Upper lobe of left lung (tissue), 6 donors: ENCODE measurements around the gene DDIAS. TPM values are rescaled to one million over a fixed set of nuclear protein-coding genes. Genes with fewer than 3 reads are reported as not detected.
A peak's percentile ranks its signal among the peaks of the same experiment; 100 is the strongest.
"Not testable (repeated sequence)": the region's sequence is repeated elsewhere in the genome, so short reads cannot be mapped to it uniquely, and the experiment has no call there.

ENCODE experiments used
- ATAC-seq, 2 donors: fragments of 200-7000 bp; cut with Tn5 transposase; one replicate each; pipeline ENCODE4 v1.9.1; 2022; ENCODE audit warnings: mild to moderate bottlenecking in 2 of 2, moderate library complexity in 2 of 2; ENCODE audit not compliant: low FRiP score in 2 of 2
- DNase-seq, 2 donors: peaks; one replicate each; pipeline ENCODE4 v3.0.0-alpha.2; 2019 to 2020
- H3K27ac ChIP-seq, 4 donors: fragments of 200-600 bp; sonication (generic); one replicate each; pipeline ENCODE4 v1.5.1; 2016 to 2019
- H3K27me3 ChIP-seq, 4 donors: fragments of 200-600 bp; sonication (generic); one replicate each; pipeline ENCODE4 v1.5.1; 2017 to 2019
- H3K36me3 ChIP-seq, 4 donors: fragments of 200-600 bp; sonication (generic); one replicate each; pipeline ENCODE4 v1.5.1; 2016 to 2019
- H3K4me1 ChIP-seq, 4 donors: fragments of 200-600 bp; sonication (generic); one replicate each; pipeline ENCODE4 v1.5.1; 2018 to 2019
- H3K4me3 ChIP-seq, 4 donors: fragments of 200-600 bp; sonication (generic); one replicate each; pipeline ENCODE4 v1.5.1; 2017 to 2019; ENCODE audit warnings: mild to moderate bottlenecking in 2 of 4, moderate library complexity in 1 of 4
- H3K9me3 ChIP-seq, 4 donors: fragments of 200-600 bp; sonication (generic); one replicate each; pipeline ENCODE4 v1.5.1; 2018 to 2019
- EP300 ChIP-seq, 4 donors: sonication (generic); formaldehyde crosslinking; IDR thresholded peaks; one replicate each; pipeline ENCODE4 v1.5.1; 2017; ENCODE audit warnings: antibody characterized with exemption in 4 of 4, control low read depth in 2 of 4
- POLR2A ChIP-seq, 4 donors: fragments of 450-650 bp; IDR thresholded peaks; one replicate each; pipeline ENCODE4 v1.5.1; 2016 to 2017; ENCODE audit warnings: antibody characterized with exemption in 4 of 4, mild to moderate bottlenecking in 2 of 4
- POLR2AphosphoS5 ChIP-seq, 2 donors: sonication (generic); formaldehyde crosslinking; IDR thresholded peaks; one replicate each; pipeline ENCODE4 v1.5.1; 2017; ENCODE audit warnings: antibody characterized with exemption in 2 of 2
- WGBS, 2 donors: methylation state at CpG; one replicate each; pipeline ENCODE4 v1.1.5; 2017 to 2018; 5-methylcytosine and 5-hydroxymethylcytosine counted together
- total RNA-seq, 6 donors: library from RNA; depleted of rRNA in 4 of 6; stranded (reverse); fragments of >200 nt in 4 of 6; gene quantifications; one replicate each; pipeline versions ENCODE4 v1.1.0 to v1.2.1, GENCODE V29; 2016 to 2021
- TF ChIP-seq, protein P1 (sequence below), 6 experiments: fragments of 450-650 bp in 4 of 6; fragments of 200-600 bp in 2 of 6; sonication (generic) in 2 of 6; IDR thresholded peaks; one replicate each; pipeline ENCODE4 v1.5.1; 2016 to 2019; ENCODE audit warnings: antibody characterized with exemption in 6 of 6
- donor health status: DM: no; HTN: no; CAD: no; lungs with moderate emphysema.
- donor health status: DM: no; HTN: yes; CAD: no; lungs with severe emphysema.

DDIAS gene
- total RNA-seq, 6 donors from 2014 or later: 1.3 to 5.6 (median 3.2) TPM; not detected in 2

- ATAC-seq: peak in 1 of 2 donors; percentile 46
- H3K4me3 ChIP-seq: no peak overlapping the region
- no peaks in the 10 kb centered on the region for H3K4me1 ChIP-seq
- TF ChIP-seq EP300 (IDR thresholded peaks at IDR 0.05): no peak
- TF ChIP-seq POLR2AphosphoS5 (IDR thresholded peaks at IDR 0.05): no peak
- TF ChIP-seq, protein P1, sequence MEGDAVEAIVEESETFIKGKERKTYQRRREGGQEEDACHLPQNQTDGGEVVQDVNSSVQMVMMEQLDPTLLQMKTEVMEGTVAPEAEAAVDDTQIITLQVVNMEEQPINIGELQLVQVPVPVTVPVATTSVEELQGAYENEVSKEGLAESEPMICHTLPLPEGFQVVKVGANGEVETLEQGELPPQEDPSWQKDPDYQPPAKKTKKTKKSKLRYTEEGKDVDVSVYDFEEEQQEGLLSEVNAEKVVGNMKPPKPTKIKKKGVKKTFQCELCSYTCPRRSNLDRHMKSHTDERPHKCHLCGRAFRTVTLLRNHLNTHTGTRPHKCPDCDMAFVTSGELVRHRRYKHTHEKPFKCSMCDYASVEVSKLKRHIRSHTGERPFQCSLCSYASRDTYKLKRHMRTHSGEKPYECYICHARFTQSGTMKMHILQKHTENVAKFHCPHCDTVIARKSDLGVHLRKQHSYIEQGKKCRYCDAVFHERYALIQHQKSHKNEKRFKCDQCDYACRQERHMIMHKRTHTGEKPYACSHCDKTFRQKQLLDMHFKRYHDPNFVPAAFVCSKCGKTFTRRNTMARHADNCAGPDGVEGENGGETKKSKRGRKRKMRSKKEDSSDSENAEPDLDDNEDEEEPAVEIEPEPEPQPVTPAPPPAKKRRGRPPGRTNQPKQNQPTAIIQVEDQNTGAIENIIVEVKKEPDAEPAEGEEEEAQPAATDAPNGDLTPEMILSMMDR (IDR thresholded peaks at IDR 0.05): no peak
- no peak for TF ChIP-seq POLR2A (IDR thresholded peaks at IDR 0.05)
- H3K36me3 ChIP-seq: no peaks in the 10 kb centered on the region
- DNase-seq: no peak
- no peaks in the 10 kb centered on the region for H3K27me3 ChIP-seq
- no peaks in the 10 kb centered on the region for H3K9me3 ChIP-seq
- no peak overlapping the region for H3K27ac ChIP-seq
Measured at GRCh38 chr11:82945682-82946081, 44.1 kb downstream of the DDIAS start.

- H3K36me3 ChIP-seq: no peaks in the 10 kb centered on the region
- H3K4me3 ChIP-seq: no peak overlapping the region
- no peak for ATAC-seq
Measured at GRCh38 chr11:82949352-82949751, 47.8 kb downstream of the DDIAS start.

GRCh38 chr11:82950502-82950901 lies 49.0 kb downstream of the DDIAS start:
- not testable (repeated sequence) for H3K9me3 ChIP-seq, ATAC-seq, H3K4me1 ChIP-seq, H3K4me3 ChIP-seq, H3K27ac ChIP-seq, H3K36me3 ChIP-seq, DNase-seq, H3K27me3 ChIP-seq
- 94 to 95% methylated on average over 2 of the region's 2 CpGs for WGBS, 2 donors

More at GRCh38 chr11:82949352-82949751, 47.8 kb downstream of the DDIAS start:
- DNase-seq: no peak
- H3K27me3 ChIP-seq: no peaks in the 10 kb centered on the region
- H3K27ac ChIP-seq: no peak overlapping the region
- H3K9me3 ChIP-seq: no peaks in the 10 kb centered on the region
- no peaks in the 10 kb centered on the region for H3K4me1 ChIP-seq
- TF ChIP-seq POLR2AphosphoS5 (IDR thresholded peaks at IDR 0.05) (no peak), EP300 (IDR thresholded peaks at IDR 0.05) (no peak), POLR2A (IDR thresholded peaks at IDR 0.05) (no peak)
- TF ChIP-seq, protein P1 (IDR thresholded peaks at IDR 0.05): no peak

DNA sequence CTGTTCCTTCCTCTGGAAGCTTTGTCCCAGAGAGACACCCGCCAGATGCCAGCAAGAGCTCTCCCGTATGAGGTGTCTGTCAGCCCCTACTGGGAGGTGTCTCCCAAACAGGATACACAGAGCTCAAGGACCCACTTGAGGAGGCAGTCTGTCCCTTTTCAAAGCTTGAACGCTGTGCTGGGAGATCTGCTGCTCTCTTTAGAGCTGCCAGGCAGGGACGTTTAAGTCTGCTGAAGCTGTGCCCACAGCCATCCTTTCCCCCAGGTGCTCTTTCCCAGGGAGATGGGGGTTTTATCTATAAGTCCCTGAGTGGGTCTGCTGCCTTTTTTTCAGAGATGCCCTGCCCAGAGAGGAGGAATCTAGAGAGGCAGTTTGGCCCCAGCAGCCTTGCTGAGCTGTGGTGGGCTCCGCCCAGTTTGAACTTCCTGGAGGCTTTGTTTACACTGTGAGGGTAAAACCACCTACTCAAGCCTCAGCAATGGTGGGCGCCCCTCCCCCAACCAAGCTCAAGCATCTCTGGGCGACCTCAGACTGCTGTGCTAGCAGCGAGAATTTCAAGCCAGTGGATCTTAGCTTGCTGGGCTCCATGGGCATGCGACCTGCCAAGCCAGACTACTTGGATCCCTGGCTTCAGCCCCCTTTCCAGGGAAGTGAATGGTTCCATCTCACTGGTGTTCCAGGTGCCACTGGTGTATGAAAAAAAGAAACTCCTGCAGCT lies 54.4 kb downstream of the DDIAS start:
- H3K4me3 ChIP-seq, H3K27ac ChIP-seq, ATAC-seq, H3K9me3 ChIP-seq, H3K27me3 ChIP-seq, H3K36me3 ChIP-seq: not testable (repeated sequence)
- peak in 1 of 2 donors; percentile 57 for DNase-seq
- peak in 1 of 2 donors; percentile 16 for TF ChIP-seq POLR2AphosphoS5 (IDR thresholded peaks at IDR 0.05)
- WGBS, 2 donors: 55 to 56% methylated on average over 3 to 9 of the region's 9 CpGs
- peaks cover 0 to 16% (median 11%) of the 10 kb centered on the region in 4 donors for H3K4me1 ChIP-seq

- Histone ChIP-seq H3K4me3 (no peak overlapping the region), H3K27ac (peak overlapping the region in 1 of 4 donors; percentile 5), H3K36me3 (no peaks in the 10 kb centered on the region), H3K9me3 (no peaks in the 10 kb centered on the region), H3K27me3 (no peaks in the 10 kb centered on the region), H3K4me1 (peaks cover 0 to 17% (median 11%) of the 10 kb centered on the region in 4 donors)
- TF ChIP-seq POLR2A (IDR thresholded peaks at IDR 0.05): no peak
- TF ChIP-seq, protein P1 (IDR thresholded peaks at IDR 0.05): no peak
- TF ChIP-seq POLR2AphosphoS5 (IDR thresholded peaks at IDR 0.05): no peak
- no peak for TF ChIP-seq EP300 (IDR thresholded peaks at IDR 0.05)
- 57% methylated on average over 5 of the region's 5 CpGs for WGBS, 2 donors
- DNase-seq (no peak), ATAC-seq (no peak)
Measured at GRCh38 chr11:82959987-82960778, 58.6 kb downstream of the DDIAS start.
